ENCODE data around the gene CFAP97. TPM values are rescaled to one million over a fixed set of nuclear protein-coding genes. Genes with fewer than 3 reads are reported as not detected.

Gene CFAP97
- polyA plus RNA-seq, 3 donors = 5.5 to 13.6 (median 11.2) TPM

DNA sequence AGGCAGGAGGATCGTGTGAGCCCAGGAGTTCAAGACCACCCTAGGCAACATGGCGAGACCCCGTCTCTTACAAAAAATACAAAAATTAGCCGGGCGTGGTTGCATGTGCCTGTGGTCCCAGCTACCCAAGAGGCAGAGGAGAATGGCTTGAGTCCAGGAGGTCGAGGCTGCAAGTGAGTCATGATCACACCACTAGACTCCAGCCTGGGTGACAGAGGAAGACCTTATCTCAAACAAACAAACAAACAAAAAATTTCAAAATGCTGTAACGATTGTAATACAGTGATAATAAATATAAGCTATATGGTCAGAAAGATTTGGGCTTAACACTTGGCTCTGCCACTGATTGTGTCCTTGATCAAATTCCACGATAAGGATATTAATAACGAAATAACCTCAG is 36.6 kb downstream of the CFAP97 start:
- WGBS, 3 donors = 87 to 91% (median 87%) methylated on average over 9 of the region's 9 CpGs
- no peak overlapping the region for H3K27ac ChIP-seq (ENCODE audit: low read depth, low read length)

GRCh38 chr4:185165605-185166063 is 38.2 kb downstream of the CFAP97 start:
- H3K27ac ChIP-seq (ENCODE audit: low read depth, low read length) = no peak overlapping the region
- 25 to 72% (median 30%) methylated on average over 2 of the region's 2 CpGs for WGBS, 3 donors

- no peak overlapping the region for H3K27ac ChIP-seq (ENCODE audit: low read depth, low read length)
- WGBS, 3 donors = 68 to 85% (median 82%) methylated on average over 1 of the region's 1 CpG
Measured at GRCh38 chr4:185151296-185151695, 52.5 kb downstream of the CFAP97 start.

GRCh38 chr4:185149392-185149791 is 54.4 kb downstream of the CFAP97 start:
- H3K27ac ChIP-seq (ENCODE audit: low read depth, low read length) = no peak overlapping the region
- 85 to 92% (median 90%) methylated on average over 12 of the region's 12 CpGs for WGBS, 3 donors

DNA sequence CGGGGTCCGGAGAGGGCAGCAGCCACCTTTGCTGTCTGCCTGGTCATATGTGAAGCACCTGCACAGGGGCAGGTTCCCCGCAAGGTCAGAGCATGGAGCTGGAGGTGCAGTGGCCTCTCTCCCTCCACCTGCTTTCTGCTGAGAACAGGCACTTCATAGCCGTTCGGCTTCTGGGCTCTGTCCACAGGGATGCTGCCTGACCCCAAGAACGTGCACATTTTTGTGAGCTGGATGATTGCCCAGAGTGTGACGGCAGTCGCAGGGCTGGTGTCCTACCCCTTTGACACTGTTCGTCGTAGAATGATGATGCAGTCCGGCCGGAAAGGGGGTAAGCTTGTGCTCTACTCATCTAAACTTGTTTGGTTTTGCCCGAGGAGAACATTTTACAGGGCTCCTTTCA is 58.2 kb downstream of the CFAP97 start:
- H3K27ac ChIP-seq (ENCODE audit: low read depth, low read length) = no peak overlapping the region
- WGBS, 3 donors = 77 to 85% (median 79%) methylated on average over 13 of the region's 13 CpGs

- H3K27ac ChIP-seq (ENCODE audit: low read depth, low read length) = no peak overlapping the region
- WGBS, 3 donors = 82 to 93% (median 91%) methylated on average over 16 of the region's 16 CpGs
Measured at GRCh38 chr4:185144601-185145240, 59.1 kb downstream of the CFAP97 start.

- 1 to 2% (median 1%) methylated on average over 22 to 30 of the region's 30 CpGs for WGBS, 3 donors
- no peak overlapping the region for H3K27ac ChIP-seq (ENCODE audit: low read depth, low read length)
Measured at GRCh38 chr4:185143601-185143969, 60.2 kb downstream of the CFAP97 start.

DNA sequence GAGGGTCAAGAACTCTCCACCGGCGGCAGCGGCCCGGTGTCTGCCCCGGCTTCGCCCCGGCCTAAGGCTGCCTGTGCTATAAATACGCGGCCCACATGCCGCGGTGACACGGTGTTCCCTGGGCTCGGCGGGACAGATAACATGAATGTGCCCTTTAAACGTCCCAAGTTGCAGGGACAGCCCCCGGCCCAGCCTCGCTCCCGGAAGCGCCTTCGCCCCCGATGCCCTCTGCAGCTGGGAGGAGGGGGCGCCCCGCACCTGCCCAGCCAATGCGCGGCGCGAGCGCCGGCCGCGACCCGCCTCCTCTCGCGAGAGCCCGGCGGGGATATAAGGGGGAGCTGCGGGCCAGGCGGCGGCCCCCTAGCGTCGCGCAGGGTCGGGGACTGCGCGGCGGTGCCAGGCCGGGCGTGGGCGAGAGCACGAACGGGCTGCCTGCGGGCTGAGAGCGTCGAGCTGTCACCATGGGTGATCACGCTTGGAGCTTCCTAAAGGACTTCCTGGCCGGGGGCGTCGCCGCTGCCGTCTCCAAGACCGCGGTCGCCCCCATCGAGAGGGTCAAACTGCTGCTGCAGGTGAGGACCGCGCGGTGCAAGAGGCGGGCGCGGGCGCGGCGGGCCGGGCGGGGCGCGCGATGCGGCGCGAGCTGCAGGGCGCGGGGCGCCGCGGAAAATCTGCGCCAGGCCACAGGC is 60.7 kb downstream of the CFAP97 start, which contains the start of gene SLC25A4:
Gene SLC25A4, plus strand, starts transcription at position 355 of the 689 bp plus-strand sequence. Its CDS starts 107 bp downstream, at position 462.
- WGBS, 3 donors = 0 to 1% (median 1%) methylated on average over 69 to 87 of the region's 87 CpGs

GRCh38 chr4:185142564-185142911 is 61.3 kb downstream of the CFAP97 start:
- 8 to 12% (median 9%) methylated on average over 11 of the region's 11 CpGs for WGBS, 3 donors

More for the DNA sequence above, 60.7 kb downstream of the CFAP97 start, which contains the start of gene SLC25A4:
- H3K27ac ChIP-seq (ENCODE audit: low read depth, low read length) = no peak within 1 kb of the TSS

GRCh38 chr4:185141777-185142176 is 62.0 kb downstream of the CFAP97 start:
- WGBS, 3 donors = 85 to 93% (median 92%) methylated on average over 6 of the region's 6 CpGs
- H3K27ac ChIP-seq (ENCODE audit: low read depth, low read length) = no peak overlapping the region

More at GRCh38 chr4:185142564-185142911, 61.3 kb downstream of the CFAP97 start:
- no peak overlapping the region for H3K27ac ChIP-seq (ENCODE audit: low read depth, low read length)

- no peak overlapping the region for H3K27ac ChIP-seq (ENCODE audit: low read depth, low read length)
- 70 to 77% (median 76%) methylated on average over 6 of the region's 6 CpGs for WGBS, 3 donors
Measured at GRCh38 chr4:185139736-185140135, 64.1 kb downstream of the CFAP97 start.

DNA sequence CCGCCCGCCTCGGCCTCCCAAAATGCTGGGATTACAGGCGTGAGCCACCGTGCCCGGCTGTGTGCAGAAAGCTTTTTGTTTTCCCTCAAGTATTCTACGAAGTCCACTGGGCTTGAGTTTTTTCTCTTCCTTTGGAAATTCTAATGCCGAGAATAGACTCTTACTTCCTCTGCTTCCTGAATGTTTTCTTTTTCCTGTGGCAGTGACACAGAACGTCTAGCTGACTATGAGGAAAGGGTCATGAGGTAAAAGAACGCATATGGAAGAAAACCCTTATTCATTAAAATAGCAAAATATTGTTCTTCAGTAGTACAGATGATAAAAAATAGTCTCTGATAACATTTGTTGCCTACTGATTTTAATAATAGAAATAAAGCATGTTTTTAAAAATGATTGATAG is 65.6 kb downstream of the CFAP97 start:
- H3K27ac ChIP-seq (ENCODE audit: low read depth, low read length) = no peak overlapping the region
- 43 to 75% (median 58%) methylated on average over 10 of the region's 10 CpGs for WGBS, 3 donors

GRCh38 chr4:185137233-185137925 is 66.4 kb downstream of the CFAP97 start:
- 69 to 75% (median 70%) methylated on average over 24 of the region's 24 CpGs for WGBS, 3 donors
- H3K27ac ChIP-seq (ENCODE audit: low read depth, low read length) = no peak overlapping the region

- 34 to 39% (median 39%) methylated on average over 3 of the region's 3 CpGs for WGBS, 3 donors
- H3K27ac ChIP-seq (ENCODE audit: low read depth, low read length) = no peak overlapping the region
Measured at GRCh38 chr4:185134307-185134869, 69.4 kb downstream of the CFAP97 start.

DNA sequence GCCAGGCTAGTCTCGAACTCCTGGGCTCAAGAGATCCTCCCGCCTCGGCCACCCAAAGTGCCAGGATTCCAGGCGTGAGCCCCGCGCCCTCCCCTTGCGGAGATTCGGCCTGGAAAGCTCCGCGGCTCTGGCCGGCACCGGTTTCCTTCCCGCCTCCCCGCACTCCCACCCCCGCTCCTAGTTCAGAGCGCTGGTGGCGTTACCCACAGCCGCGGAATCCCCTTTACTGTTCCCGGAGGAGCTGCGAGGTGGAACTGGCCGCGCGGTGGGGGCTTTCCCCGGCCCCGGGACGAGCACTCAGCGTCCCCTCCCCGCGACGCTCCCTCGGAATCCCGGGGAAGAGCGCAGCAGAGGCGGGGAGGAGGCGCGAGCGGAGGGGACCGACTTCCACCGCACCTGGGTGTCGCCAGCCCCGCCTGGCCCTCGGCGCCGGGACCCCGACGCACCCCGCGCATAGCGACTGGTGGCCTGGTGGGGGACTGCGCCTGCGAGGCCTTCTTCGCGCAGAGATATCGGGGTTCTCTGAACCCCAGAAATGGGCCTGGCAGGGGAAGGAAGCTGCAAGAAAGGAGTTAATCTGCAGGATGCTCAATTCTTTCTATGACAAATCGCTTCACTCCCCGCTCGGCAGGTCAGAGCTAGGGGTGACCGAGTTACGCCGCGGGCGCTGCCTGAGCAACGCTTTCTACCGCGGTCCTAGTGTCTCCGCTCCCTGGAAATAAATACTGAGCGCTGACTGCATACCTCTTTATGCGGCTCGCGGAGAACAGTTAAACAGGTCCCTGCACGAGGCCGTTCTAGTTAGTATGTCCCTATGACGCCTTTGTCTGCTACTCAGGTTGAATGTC is 75.3 kb downstream of the CFAP97 start:
- 2 to 4% (median 2%) methylated on average over 73 to 74 of the region's 74 CpGs for WGBS, 3 donors
- H3K27ac ChIP-seq (ENCODE audit: low read depth, low read length) = no peak overlapping the region

DNA sequence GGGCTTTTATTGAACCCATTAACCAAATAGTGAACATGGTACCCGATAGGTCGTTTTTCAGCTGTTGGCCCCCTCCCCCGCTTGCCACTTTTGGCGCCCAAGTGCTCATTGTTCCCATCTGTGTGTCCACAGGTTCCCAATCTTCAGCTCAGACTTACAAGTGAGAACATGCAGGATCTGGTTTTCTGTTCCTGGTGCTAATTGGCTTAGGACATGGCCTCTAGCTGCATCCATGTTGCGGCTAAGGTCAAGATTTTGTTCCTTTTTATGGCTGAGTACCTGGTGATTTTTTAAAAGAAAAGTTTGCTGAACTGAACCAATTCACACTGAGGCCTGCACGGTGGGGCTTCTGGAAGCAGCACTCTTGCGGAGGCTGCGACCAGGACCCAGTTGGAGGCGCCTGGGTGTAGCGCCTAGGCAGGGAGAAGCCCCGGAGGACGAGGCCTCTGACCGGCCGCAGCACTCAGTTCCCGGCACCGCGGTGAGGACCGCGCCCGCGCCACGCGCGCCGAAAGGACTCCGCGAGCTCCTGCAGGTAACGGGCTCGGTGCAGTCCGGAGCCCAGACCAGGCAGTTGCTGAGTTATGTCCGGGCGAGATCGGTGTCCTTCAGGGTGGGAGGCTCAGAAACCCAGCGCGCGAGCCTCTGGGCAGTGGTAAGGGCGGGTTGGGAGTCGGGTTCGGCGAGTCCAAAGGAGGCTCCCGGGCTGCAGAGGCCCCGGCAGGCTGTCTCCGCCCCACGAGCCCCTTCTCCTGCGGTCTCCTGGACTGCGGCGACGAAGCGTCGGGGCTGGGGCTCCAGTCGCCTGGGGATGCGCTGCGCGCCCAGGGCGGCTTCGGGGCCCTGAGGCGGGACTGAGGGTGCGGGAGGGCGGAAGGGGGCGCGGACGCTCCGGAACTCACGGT is 76.5 kb downstream of the CFAP97 start:
- 10 to 11% (median 11%) methylated on average over 63 to 64 of the region's 64 CpGs for WGBS, 3 donors
- H3K27ac ChIP-seq (ENCODE audit: low read depth, low read length) = no peak overlapping the region

DNA sequence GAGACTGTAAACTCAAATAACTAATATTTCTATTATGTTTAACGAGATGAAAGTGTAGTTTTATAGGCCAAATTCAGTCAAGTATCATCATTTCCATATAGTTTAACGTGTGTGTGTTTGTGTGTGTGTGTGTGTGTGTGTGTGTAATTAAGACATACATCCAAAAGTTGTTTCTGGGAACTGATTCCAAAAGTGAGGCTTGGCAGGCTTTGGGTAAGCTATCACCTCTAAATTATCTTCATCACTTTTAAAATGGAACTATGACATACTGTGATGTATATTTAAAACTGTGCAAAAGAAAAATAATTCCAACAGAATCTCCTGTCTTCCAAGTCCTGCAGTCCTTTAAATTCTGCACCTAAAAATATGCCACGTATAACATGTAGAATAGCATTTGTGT is 79.8 kb downstream of the CFAP97 start:
- H3K27ac ChIP-seq (ENCODE audit: low read depth, low read length) = no peak overlapping the region
- 53 to 65% (median 64%) methylated on average over 3 of the region's 3 CpGs for WGBS, 3 donors
